Mucosa of stomach (tissue), 1 donor: ENCODE results near the gene CYTH3.

Experiments
- H3K27me3 ChIP-seq: one replicate; pipeline ENCODE4 v1.7.0; 2013; ENCODE audit warnings: mild to moderate bottlenecking, low read length; ENCODE audit not compliant: control insufficient read depth, insufficient read depth
- H3K36me3 ChIP-seq: one replicate; pipeline ENCODE4 v1.7.0; 2013; ENCODE audit warnings: low read length; ENCODE audit not compliant: control insufficient read depth, insufficient read depth
- H3K4me1 ChIP-seq: one replicate; pipeline ENCODE4 v1.7.0; 2013; ENCODE audit warnings: mild to moderate bottlenecking, low read length; ENCODE audit not compliant: control insufficient read depth, insufficient read depth
- H3K4me3 ChIP-seq: one replicate; pipeline ENCODE4 v1.7.0; 2013; ENCODE audit warnings: low read length
- H3K9ac ChIP-seq: one replicate; pipeline ENCODE4 v1.7.0; 2013; ENCODE audit warnings: mild to moderate bottlenecking, low read length, moderate library complexity
- H3K9me3 ChIP-seq: one replicate; pipeline ENCODE4 v1.7.0; 2013; ENCODE audit warnings: mild to moderate bottlenecking, low read length, moderate library complexity; ENCODE audit not compliant: control insufficient read depth
- donor health status: Pancreatic carcinoma.

Gene CYTH3

GRCh38 chr7:6277476-6277875 is 5.1 kb upstream of the CYTH3 start:
- Histone ChIP-seq H3K4me1 (peaks cover 4% of the 10 kb centered on the region), H3K27me3 (no peaks in the 10 kb centered on the region), H3K9ac (no peak overlapping the region), H3K36me3 (no peaks in the 10 kb centered on the region), H3K9me3 (no peaks in the 10 kb centered on the region), H3K4me3 (no peak overlapping the region)

DNA sequence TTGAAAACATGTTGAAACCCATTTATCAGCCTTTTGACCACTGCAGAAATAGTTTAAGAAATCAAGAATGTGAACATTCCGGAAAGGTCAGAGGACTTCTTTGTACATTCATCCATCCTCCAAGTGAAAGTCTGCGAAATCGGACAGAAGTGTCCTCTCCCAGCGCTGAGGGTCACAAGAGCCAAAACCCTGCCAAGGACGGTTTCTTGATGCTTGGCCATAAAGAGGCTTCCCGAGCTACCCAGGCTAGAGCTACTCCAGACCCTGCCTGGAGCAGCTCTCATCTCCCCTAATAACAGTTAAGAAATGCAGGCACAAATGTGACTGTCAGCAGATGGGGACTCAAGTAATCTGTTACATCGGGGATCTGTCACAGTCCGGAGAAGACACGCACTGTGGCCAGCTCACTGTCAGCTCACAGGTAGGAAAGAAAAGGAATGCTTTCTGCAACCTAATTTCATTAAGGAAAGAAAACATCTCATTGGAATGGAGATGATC is 4.5 kb upstream of the CYTH3 start:
- no peaks in the 10 kb centered on the region for H3K27me3 ChIP-seq
- H3K9ac ChIP-seq = no peak overlapping the region
- H3K4me1 ChIP-seq = peaks cover 4% of the 10 kb centered on the region
- H3K9me3 ChIP-seq = no peaks in the 10 kb centered on the region
- no peaks in the 10 kb centered on the region for H3K36me3 ChIP-seq
- no peak overlapping the region for H3K4me3 ChIP-seq

- H3K36me3 ChIP-seq = no peaks in the 10 kb centered on the region
- no peak overlapping the region for H3K9ac ChIP-seq
- H3K27me3 ChIP-seq = no peaks in the 10 kb centered on the region
- no peaks in the 10 kb centered on the region for H3K9me3 ChIP-seq
- H3K4me3 ChIP-seq = no peak overlapping the region
- peaks cover 10% of the 10 kb centered on the region for H3K4me1 ChIP-seq
These were observed 2.3 kb upstream of the CYTH3 start for GRCh38 chr7:6274743-6275142.

DNA sequence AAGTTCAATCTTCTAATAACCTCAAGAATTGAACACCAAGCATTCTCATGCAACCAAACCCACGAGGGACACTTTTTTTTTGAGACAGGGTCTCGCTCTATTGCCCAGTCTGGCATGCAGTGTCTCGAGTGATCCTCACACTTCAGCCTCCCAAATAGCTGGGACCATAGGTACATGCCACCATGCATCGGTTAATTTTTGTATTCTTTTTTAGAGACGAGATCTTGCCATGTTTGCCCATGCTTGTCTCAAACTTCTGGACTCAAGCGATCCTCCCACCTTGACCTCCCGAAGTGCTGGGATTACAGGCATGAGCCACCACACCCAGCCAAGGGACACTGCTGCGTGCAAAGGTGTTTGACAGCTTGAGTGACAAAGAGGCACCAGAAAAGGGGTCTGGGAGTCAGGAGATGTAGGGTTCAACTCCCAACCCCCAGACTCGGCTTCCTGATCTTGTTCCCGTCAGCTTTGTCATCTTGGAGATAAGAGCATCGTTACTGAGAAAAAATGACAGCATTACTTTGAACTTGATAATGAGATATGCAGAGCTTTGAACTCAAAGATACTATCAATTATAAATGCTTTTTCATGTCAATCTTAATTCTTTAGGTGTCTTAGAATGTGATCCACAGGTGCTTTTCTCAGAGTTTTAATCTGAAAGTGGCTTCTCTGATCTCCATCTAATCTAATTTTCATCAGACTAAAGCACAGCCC is 1.6 kb upstream of the CYTH3 start:
- Histone ChIP-seq H3K27me3 (no peaks in the 10 kb centered on the region), H3K4me1 (peaks cover 17% of the 10 kb centered on the region)

DNA sequence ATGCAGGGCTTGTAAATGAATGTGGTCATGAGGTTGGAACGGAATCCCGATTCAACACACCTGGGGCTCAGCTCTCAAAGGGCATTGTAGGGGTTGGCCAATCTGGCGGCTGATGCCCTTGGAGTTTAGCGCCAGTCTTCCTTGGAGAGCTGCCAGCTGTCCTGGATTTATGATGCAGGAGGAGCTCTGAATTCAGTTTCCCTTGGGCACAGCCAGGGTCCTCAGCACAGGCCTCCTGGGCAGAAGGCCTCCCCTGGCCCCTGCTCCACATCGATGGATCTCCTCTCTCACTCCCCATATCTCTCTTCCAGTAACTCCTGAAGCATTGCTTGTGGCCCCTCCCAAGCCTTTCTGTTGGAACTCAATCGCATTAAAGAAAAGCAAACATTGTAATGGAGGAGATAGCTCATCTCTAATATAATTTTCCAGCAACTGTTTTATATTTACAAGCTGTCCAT is 985 bp upstream of the CYTH3 start:
- peaks cover 24% of the 10 kb centered on the region for H3K4me1 ChIP-seq
- H3K4me3 ChIP-seq = no peak overlapping the region
- no peaks in the 10 kb centered on the region for H3K27me3 ChIP-seq
- no peaks in the 10 kb centered on the region for H3K9me3 ChIP-seq
- no peaks in the 10 kb centered on the region for H3K36me3 ChIP-seq
- no peak overlapping the region for H3K9ac ChIP-seq

More for the DNA sequence above, 1.6 kb upstream of the CYTH3 start:
- H3K9ac ChIP-seq = no peak overlapping the region
- no peaks in the 10 kb centered on the region for H3K9me3 ChIP-seq
- H3K36me3 ChIP-seq = no peaks in the 10 kb centered on the region
- no peak overlapping the region for H3K4me3 ChIP-seq

DNA sequence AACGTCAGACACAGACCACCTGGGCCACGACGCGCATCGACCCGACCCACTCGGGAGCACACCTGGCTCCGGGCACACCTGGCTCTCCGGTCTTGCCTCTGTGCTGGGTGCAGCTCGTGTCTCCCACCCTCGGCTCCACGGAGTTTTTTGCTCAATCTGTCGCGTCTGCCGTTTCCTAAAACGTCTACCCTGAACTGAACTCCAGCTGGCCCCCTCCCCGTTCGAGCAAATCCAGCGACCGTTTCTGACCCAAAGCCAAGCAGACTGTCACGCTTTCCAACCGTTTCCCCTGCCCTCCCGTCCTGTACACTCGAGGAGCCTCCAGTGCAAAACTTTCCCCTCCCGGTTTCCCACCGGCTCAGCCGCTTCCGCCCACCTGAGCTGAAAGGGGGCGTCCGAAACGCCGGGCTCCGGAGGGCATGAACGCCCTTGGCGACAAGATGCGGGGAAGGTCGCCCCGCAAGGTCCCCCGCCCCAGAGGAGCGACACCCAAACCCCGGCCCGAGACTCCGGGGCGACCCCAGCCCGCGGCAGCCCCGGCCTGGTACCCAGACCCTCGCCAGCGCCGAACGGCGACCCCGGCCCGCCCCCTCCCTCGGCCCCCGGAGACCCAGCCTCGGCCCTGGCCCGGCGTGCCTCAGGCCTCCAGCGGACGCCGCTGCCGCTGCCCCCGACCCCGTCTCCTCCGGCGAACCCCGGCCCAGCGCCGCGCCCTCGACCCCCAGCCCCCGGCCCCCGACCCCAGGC is 557 bp downstream of the CYTH3 start:
- H3K4me3 ChIP-seq = peak overlapping the region; percentile 55
- peak overlapping the region; percentile 71 for H3K9ac ChIP-seq
- no peaks in the 10 kb centered on the region for H3K27me3 ChIP-seq
- H3K4me1 ChIP-seq = peaks cover 27% of the 10 kb centered on the region
- no peaks in the 10 kb centered on the region for H3K36me3 ChIP-seq
- H3K9me3 ChIP-seq = no peaks in the 10 kb centered on the region

- no peaks in the 10 kb centered on the region for H3K9me3 ChIP-seq
- H3K4me1 ChIP-seq = peaks cover 30% of the 10 kb centered on the region
- H3K4me3 ChIP-seq = peak overlapping the region; percentile 55
- no peaks in the 10 kb centered on the region for H3K27me3 ChIP-seq
- H3K36me3 ChIP-seq = no peaks in the 10 kb centered on the region
- peak overlapping the region; percentile 71 for H3K9ac ChIP-seq
These were observed 1.3 kb downstream of the CYTH3 start for GRCh38 chr7:6271060-6271658.

- H3K9ac ChIP-seq = no peak overlapping the region
- H3K36me3 ChIP-seq = no peaks in the 10 kb centered on the region
- H3K27me3 ChIP-seq = no peaks in the 10 kb centered on the region
- H3K9me3 ChIP-seq = no peaks in the 10 kb centered on the region
- H3K4me1 ChIP-seq = peaks cover 35% of the 10 kb centered on the region
- no peak overlapping the region for H3K4me3 ChIP-seq
These were observed 2.9 kb downstream of the CYTH3 start for GRCh38 chr7:6269527-6269926.

GRCh38 chr7:6268907-6269306 is 3.5 kb downstream of the CYTH3 start:
- no peak overlapping the region for H3K9ac ChIP-seq
- H3K36me3 ChIP-seq = no peaks in the 10 kb centered on the region
- no peaks in the 10 kb centered on the region for H3K9me3 ChIP-seq
- peaks cover 37% of the 10 kb centered on the region for H3K4me1 ChIP-seq
- no peak overlapping the region for H3K4me3 ChIP-seq
- no peaks in the 10 kb centered on the region for H3K27me3 ChIP-seq

DNA sequence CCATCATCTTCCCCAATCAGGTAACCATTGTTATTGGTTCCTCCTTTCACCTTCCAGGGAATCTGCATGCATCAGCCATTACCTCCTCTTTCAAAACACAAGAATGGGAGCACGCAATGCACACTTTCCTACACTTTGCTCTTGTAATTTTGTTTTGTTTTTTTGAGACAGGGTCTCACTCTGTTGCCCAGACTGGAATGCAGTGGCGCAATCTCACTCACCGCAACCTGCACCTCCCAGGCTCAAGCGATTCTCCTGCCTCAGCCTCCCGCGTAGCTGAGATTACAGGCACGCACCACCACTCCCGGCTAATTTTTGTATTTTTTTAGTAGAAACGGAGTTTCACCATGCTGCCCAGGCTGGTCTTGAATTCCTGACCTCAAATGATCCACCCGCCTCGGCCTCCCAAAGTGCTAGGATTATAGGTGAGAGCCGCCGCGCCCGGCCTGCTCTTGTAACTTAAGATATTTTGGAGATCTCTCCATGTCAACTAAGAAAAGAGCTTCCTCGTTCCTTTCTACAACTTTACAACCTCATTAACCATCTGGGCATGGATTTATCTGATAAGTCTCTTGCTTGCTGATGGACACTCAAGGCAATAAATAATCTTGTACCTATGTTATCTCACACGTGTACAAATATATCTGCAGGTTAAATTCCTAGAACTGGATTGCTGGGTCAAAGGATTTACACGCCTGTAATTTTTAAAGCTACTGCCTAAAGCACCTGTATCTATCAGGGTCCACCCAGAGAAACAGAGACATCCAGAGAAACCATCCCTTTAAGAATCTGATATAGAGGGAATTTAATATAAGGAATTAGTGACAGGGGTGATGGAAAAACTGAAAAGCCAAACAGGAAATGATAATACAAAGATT is 4.2 kb downstream of the CYTH3 start:
- H3K9me3 ChIP-seq = no peaks in the 10 kb centered on the region
- no peaks in the 10 kb centered on the region for H3K27me3 ChIP-seq
- H3K4me3 ChIP-seq = no peak overlapping the region
- no peak overlapping the region for H3K9ac ChIP-seq
- no peaks in the 10 kb centered on the region for H3K36me3 ChIP-seq
- peaks cover 41% of the 10 kb centered on the region for H3K4me1 ChIP-seq

DNA sequence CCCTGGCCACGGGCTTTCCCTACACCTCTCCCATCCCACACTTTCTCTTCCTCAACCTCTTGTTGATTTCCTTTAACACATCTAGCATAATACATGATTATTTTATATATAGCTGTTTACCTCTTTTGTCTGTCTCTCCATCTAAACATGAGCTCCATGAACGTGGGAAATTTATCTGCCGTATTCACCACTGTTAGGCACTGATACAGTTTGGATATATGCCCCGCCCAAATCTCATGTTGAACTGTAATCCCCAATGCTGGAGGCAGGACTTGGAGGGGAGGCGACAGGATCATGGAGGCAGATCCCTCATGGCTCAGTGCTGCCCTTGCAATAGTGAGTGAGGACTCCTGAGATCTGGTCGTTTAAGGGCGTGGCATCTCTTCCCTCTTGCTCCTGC is 5.7 kb downstream of the CYTH3 start:
- Histone ChIP-seq H3K9me3 (no peaks in the 10 kb centered on the region), H3K27me3 (no peaks in the 10 kb centered on the region), H3K4me3 (no peak overlapping the region), H3K4me1 (peaks cover 45% of the 10 kb centered on the region), H3K9ac (no peak overlapping the region), H3K36me3 (no peaks in the 10 kb centered on the region)
